Stimulated activated CD8-positive, alpha-beta memory T cell treated with anti-CD3 and anti-CD28 coated beads, Interleukin-4, amount 100 ng/mL, for 24 hours (primary cell): ENCODE measurements around the gene CDC42SE2.
"Not testable (repeated sequence)": the region's sequence is repeated elsewhere in the genome, so short reads cannot be mapped to it uniquely, and the experiment has no call there.

Source experiments
- DNase-seq: peaks from one replicate; pipeline ENCODE4 v3.0.0-alpha.2; 2020; ENCODE audit warnings: low read depth

CDC42SE2 gene

GRCh38 chr5:131318455-131318854 lies 54.6 kb downstream of the CDC42SE2 start:
- no peak for DNase-seq

DNA sequence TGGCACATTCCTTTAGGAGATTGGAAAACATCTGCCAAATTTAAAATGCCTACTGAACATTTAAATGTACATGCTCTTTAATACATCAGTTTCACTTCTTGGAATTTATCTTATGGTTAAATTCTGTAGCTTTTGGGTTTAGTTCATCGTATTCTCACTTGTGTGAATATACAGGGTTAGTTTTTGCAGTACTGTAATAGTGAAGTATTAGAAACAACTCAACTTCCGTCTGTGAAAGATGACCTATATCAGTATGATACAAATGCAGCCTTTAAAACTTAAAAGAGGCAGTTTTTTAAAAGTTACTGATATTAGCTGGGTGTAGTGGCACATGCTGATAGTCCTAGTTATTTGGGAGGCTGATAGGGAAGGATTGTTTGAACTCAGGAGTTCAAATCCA lies 57.2 kb downstream of the CDC42SE2 start:
- no peak for DNase-seq

DNA sequence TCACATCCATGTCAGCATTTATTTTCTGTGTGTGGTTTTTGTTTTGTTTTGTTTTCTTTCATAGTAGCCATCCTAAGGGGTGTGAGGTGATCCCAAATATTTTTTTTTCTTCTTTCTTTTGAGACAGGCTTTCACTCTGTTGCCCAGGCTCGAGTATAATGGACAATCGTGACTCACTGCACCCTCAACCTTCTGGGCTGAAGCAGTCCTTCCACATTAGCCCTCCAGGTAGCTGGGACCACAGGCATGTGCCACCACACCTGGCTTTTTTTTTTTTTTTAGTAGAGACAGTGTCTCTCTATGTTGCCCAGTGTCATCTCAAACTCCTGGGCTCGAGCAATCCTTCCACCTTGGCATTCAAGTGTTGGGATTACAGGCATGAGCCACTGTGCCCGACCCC lies 59.1 kb downstream of the CDC42SE2 start:
- DNase-seq: no peak

DNA sequence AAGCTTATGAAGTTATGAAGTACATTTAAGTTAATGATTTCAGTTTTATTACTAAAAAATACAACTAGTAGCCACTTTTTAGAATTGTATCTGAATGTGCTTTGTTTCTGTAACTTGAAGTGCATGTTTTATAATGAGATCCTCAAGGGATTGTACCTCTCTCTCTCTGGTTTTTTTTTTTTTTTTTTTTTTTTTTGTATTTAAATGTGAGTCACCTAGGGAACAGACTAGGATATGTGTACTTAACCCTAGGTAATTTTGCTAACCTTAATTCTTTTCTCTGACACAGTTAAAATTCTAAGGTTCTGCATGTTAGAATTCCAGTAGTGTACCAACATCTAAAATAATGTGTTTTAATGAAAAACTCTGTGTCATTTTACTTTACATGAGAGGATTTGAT lies 59.5 kb downstream of the CDC42SE2 start:
- no peak for DNase-seq

DNA sequence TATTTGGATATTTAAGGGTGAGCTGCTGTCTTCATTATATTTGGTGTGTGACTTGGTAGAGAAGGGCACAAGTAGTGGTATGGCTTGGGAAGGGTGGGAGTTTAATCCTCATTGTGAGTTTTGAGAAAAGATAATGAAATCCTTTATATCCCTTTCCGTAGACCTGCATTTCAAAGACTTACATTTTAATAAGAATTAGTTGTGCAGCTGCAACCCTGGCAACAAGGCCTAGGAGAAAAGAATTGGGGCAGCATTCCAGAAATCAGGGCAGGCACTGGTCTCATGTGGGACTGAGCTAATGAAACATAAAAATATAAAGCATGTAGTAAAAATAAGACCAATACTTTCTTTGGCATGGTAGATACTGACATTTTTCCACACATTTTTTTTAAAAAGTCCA lies 60.5 kb downstream of the CDC42SE2 start:
- DNase-seq: no peak

- no peak for DNase-seq
Observed at GRCh38 chr5:131328536-131329285, 64.9 kb downstream of the CDC42SE2 start.

DNA sequence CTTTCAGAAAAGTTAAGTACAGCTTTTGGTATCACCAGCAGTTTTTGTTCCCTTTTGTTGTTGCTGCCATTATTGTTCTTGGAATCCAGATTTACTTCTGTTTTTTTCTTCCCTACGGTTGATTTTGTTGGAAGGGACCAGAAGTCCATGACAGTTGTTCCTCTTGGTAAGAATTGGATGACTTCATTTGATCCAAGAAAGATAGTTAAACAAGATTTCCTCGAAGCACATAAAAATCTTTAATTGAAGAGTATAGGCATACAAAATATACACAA lies 65.4 kb downstream of the CDC42SE2 start:
- DNase-seq: no peak

DNA sequence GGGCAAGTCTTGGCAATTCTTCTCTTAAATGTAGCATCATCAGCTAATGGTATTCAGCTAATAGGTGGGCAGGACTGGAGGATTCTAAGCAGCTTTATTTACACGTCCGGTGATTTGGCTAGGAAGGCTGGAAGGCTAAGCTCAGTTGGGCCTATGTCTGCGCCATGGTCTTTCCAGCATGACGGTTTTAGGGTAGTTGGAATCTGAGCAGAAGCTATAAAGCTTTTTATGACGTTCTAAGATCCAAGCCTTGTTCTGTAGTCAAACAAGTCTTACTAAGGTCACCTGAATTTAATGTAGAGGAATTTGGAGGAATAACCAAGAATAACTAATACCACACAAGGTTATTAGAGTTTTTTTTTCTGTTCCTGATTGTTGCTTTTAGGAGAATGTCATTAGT lies 66.2 kb downstream of the CDC42SE2 start:
- DNase-seq: no peak

DNA sequence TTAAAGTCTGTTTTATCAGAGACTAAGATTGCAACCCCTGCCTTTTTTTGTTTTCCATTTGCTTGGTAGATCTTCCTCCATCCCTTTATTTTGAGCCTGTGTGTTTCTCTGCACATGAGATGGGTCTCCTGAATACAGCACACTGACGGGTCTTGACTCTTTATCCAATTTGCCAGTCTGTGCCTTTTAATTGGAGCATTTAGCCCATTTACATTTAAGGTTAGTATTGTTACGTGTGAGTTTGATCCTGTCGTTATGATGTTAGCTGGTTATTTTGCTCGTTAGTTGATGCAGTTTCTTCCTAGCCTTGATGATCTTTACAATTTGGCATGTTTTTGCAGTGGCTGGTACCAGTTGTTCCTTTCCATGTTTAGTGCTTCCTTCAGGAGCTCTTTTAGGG lies 71.9 kb downstream of the CDC42SE2 start:
- not testable (repeated sequence) for DNase-seq

DNA sequence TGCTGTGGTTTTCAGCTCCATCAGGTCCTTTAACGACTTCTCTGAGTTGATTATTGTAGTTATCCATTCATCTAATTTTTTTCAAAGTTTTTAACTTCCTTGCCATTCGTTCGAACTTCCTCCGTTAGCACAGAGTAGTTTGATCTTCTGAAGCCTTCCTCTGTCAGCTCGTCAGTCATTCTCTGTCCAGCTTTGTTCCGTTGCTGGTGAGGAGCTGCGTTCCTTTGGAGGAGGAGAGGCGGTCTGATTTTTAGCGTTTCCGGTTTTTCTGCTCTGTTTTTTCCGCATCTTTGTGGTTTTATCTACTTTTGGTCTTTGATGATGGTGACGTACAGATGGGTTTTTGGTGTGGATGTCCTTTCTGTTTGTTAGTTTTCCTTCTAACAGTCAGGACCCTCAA lies 72.9 kb downstream of the CDC42SE2 start:
- not testable (repeated sequence) for DNase-seq

- not testable (repeated sequence) for DNase-seq
Observed at GRCh38 chr5:131337240-131338050, 73.6 kb downstream of the CDC42SE2 start.

- no peak for DNase-seq
Observed at GRCh38 chr5:131338051-131338453, 74.2 kb downstream of the CDC42SE2 start.

GRCh38 chr5:131344288-131344687 lies 80.4 kb downstream of the CDC42SE2 start:
- DNase-seq: not testable (repeated sequence)

- not testable (repeated sequence) for DNase-seq
Observed at GRCh38 chr5:131346204-131346603, 82.4 kb downstream of the CDC42SE2 start.

DNA sequence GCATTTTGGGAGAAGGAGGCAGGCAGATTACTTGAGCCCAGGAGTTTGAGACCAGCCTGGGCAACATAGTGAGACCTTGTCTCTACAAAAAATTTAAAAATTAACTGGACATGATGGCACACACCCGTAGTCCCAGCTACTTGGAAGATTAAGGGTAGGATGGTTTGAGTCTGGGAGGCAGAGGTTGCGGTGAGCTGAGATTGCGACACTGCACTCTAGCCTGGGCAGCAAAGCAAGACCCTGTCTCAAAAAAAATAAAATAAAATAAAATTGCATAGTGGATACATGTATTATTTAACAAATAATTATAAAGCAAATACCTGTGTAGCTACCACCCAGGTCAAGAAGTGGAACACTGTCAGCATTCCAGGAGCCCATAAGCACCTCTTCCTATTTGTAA lies 90.1 kb downstream of the CDC42SE2 start:
- DNase-seq: no peak

GRCh38 chr5:131355971-131356528 lies 92.2 kb downstream of the CDC42SE2 start:
- no peak for DNase-seq

GRCh38 chr5:131356619-131357018 lies 92.8 kb downstream of the CDC42SE2 start:
- DNase-seq: no peak

DNA sequence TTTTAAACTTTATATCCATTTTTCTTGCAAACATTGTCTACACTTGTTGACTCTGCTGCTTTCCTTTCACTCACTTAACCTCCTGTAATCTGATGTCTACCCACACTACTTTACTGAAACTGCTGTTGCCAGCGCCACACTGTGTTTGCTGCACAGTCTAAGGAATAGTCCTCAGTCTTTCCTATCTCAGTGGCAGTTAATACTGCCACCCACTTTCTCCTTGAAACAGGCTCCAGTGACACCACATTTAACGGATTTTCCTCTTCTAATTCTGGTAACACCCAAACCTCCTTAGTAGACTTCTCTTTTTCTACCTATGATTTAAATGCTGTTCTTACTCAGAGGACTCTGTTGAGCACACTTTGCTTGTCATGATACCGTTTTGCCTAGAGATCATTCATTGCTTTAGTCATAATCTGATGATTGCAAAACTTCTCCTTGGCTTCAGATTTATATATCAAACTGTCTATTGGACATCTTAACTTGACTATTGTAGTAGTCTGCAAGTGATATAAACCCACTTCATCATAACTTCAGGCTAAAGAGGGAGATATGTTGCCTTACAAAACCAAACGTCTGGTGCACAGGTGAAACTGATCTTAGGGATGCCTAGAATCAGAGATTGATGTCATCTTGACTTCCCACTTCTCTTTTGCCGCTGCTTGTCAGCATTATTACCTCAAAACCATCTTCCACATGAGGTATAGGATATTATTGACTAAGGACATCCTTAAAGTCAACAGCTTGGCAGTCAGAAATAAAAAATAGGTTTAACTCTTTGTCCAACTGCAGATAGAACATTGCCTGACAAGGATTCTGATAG lies 94.1 kb downstream of the CDC42SE2 start:
- no peak for DNase-seq

- DNase-seq: no peak
Observed at GRCh38 chr5:131361677-131362315, 97.9 kb downstream of the CDC42SE2 start.

DNA sequence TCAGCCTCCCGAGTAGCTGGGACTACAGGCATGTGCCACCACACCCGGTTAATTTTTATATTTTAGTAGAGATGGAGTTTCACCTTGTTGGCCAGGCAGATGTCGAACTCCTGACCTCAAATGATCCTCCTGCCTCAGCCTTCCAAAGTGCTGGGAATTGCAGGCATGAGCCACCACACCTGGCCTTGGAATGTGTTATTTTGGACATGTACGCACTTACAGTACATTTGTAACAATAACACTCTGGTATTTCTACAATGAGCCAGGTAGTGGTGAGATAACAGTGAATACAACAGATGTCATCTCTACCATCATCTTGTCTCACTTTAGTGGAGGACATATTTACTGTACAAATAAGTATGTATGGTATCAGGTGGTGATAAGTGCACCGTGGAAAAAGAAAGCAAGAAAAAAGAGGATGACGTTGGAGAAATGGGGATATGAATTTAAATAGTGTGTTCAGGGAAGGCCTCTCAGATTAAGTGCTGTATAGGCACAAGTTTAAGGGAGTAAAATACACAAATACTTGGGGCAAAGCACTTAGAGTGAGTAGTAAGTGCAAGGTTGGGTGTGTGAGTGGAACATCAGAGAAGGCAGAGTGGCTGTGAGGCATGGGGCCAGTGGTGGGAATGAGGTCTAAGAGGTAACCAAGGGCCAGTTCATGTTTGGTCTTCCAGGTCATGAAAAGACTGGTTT lies 100.1 kb downstream of the CDC42SE2 start:
- DNase-seq: no peak

- DNase-seq: no peak
Observed at GRCh38 chr5:131364507-131365050, 100.7 kb downstream of the CDC42SE2 start.
